H1 (cell line): ENCODE data around the gene CCDC12. TPM values are rescaled to one million over a fixed set of nuclear protein-coding genes. Genes with fewer than 3 reads are reported as not detected.

Experiments used
- CTCF ChIA-PET: fragments of 300-600 bp; sonication (Branson Sonifier 250); formaldehyde crosslinking; loops from one replicate; lab custom pipeline; 2021; ENCODE audit not compliant: partially characterized antibody; lab: Charles Lee
- POLR2A ChIA-PET: fragments of 300-600 bp; sonication (Branson Sonifier 250); formaldehyde crosslinking; loops from one replicate; lab custom pipeline; 2021; ENCODE audit warnings: inconsistent platforms; ENCODE audit not compliant: partially characterized antibody; lab: Charles Lee
- DNase-seq, 2 experiments: peaks; one replicate each; pipeline versions ENCODE4 v3.0.0 to v3.0.0-alpha.2; 2010 to 2022; ENCODE audit warnings: low spot score in 2 of 2, low read depth in 1 of 2, mixed read lengths in 1 of 2
- FAIRE-seq: peaks from 2 replicates; lab custom pipeline; 2011; peaks lifted over from hg19 to GRCh38; lab: Jason Lieb, UNC
- H2AFZ ChIP-seq: 2 replicates; pipeline ENCODE4 v1.8.1; 2012; ENCODE audit warnings: low read length, inconsistent platforms
- H2AK5ac ChIP-seq: 2 replicates; pipeline ENCODE4 v1.6.1; 2013; ENCODE audit warnings: low read depth, low read length
- H2BK120ac ChIP-seq: replicated peaks from 2 replicates; pipeline ENCODE3; 2013; ENCODE audit warnings: low read depth, low read length, inconsistent platforms
- H2BK12ac ChIP-seq: 2 replicates; pipeline ENCODE4 v1.6.1; 2013; ENCODE audit warnings: low read depth, low read length
- H2BK15ac ChIP-seq: 2 replicates; pipeline ENCODE4 v1.6.1; 2013; ENCODE audit warnings: low read length
- H2BK20ac ChIP-seq: 2 replicates; pipeline ENCODE4 v1.6.1; 2013; ENCODE audit warnings: low read length
- H2BK5ac ChIP-seq: 2 replicates; pipeline ENCODE4 v1.6.1; 2013; ENCODE audit warnings: low read depth, low read length
- H3K14ac ChIP-seq: 2 replicates; pipeline ENCODE4 v1.6.1; 2013; ENCODE audit warnings: inconsistent platforms; ENCODE audit not compliant: insufficient read length
- H3K18ac ChIP-seq: 2 replicates; pipeline ENCODE4 v1.6.1; 2013; ENCODE audit warnings: low read length; ENCODE audit errors: extremely low read depth
- H3K23ac ChIP-seq: 2 replicates; pipeline ENCODE4 v1.6.1; 2013; ENCODE audit warnings: inconsistent platforms; ENCODE audit not compliant: insufficient read length
- H3K23me2 ChIP-seq: 2 replicates; pipeline ENCODE4 v1.6.1; 2013; ENCODE audit warnings: low read depth, low read length
- H3K27ac ChIP-seq: 2 replicates; pipeline ENCODE4 v1.6.1; 2011; ENCODE audit warnings: low read depth, low read length, inconsistent platforms
- H3K27me3 ChIP-seq, 4 experiments: replicated peaks in 1 of 4; 1 replicate in 1 of 4; 2 replicates in 3 of 4; pipeline versions ENCODE4 v1.6.1 to v1.8.1; 2011 to 2013; ENCODE audit warnings: low read length in 3 of 4, mild to moderate bottlenecking in 3 of 4, inconsistent platforms in 2 of 4, mixed read lengths in 2 of 4, moderate library complexity in 1 of 4; ENCODE audit not compliant: control insufficient read depth in 3 of 4, insufficient read depth in 3 of 4; ENCODE audit errors: extremely low read depth in 1 of 4
- H3K36me3 ChIP-seq, 4 experiments: 2 replicates each; pipeline versions ENCODE4 v1.6.1 to v1.8.1; 2011 to 2013; ENCODE audit warnings: mild to moderate bottlenecking in 4 of 4, low read length in 3 of 4, moderate library complexity in 2 of 4, control low read depth in 1 of 4, inconsistent platforms in 1 of 4; ENCODE audit not compliant: insufficient read depth in 4 of 4, control insufficient read depth in 2 of 4
- H3K4ac ChIP-seq: replicated peaks from 2 replicates; pipeline ENCODE3; 2013; ENCODE audit warnings: low read length, low read depth, mixed read lengths, inconsistent platforms; ENCODE audit not compliant: insufficient read length
- H3K4me1 ChIP-seq, 4 experiments: replicated peaks in 1 of 4; 1 replicate in 1 of 4; 2 replicates in 3 of 4; pipeline versions ENCODE4 v1.6.1 to v1.8.1; 2011 to 2013; ENCODE audit warnings: low read length in 3 of 4, inconsistent platforms in 2 of 4, mixed read lengths in 1 of 4; ENCODE audit not compliant: insufficient read depth in 4 of 4, control insufficient read depth in 3 of 4
- H3K4me2 ChIP-seq, 2 experiments: 2 replicates each; pipeline versions ENCODE4 v1.6.1 to v1.8.1; 2011 to 2013; ENCODE audit warnings: low read depth in 2 of 2, low read length in 2 of 2, control low read depth in 1 of 2, inconsistent platforms in 1 of 2, mild to moderate bottlenecking in 1 of 2; ENCODE audit not compliant: insufficient read depth in 1 of 2
- H3K4me3 ChIP-seq, 4 experiments: fragments of 200-600, 300-600 bp in 1 of 4; sonication (generic), shearing (Covaris generic), sonication (Bioruptor Twin) in 1 of 4; 2 replicates each; pipeline versions ENCODE4 v1.5.1 to v1.8.1; 2011 to 2016; ENCODE audit warnings: low read length in 4 of 4, low read depth in 3 of 4, control low read depth in 2 of 4, inconsistent platforms in 2 of 4, mild to moderate bottlenecking in 2 of 4, mixed read lengths in 1 of 4, moderate library complexity in 1 of 4; ENCODE audit not compliant: insufficient read depth in 2 of 4; ENCODE audit errors: extremely low read depth in 1 of 4
- H3K56ac ChIP-seq: replicated peaks from 2 replicates; pipeline ENCODE3; 2013; ENCODE audit warnings: low read depth, mild to moderate bottlenecking, mixed read lengths, low read length, inconsistent platforms; ENCODE audit not compliant: insufficient read length
- H3K79me1 ChIP-seq: 2 replicates; pipeline ENCODE4 v1.6.1; 2013; ENCODE audit warnings: low read depth, low read length, control low read depth
- H3K79me2 ChIP-seq, 2 experiments: 2 replicates each; pipeline versions ENCODE4 v1.6.1 to v1.8.1; 2012 to 2013; ENCODE audit warnings: low read length in 2 of 2, mild to moderate bottlenecking in 2 of 2, inconsistent platforms in 1 of 2; ENCODE audit not compliant: insufficient read depth in 2 of 2, control insufficient read depth in 1 of 2
- H3K9ac ChIP-seq, 4 experiments: replicated peaks in 1 of 4; 1 replicate in 1 of 4; 2 replicates in 3 of 4; pipeline versions ENCODE4 v1.6.1 to v1.8.1; 2011 to 2013; ENCODE audit warnings: low read depth in 3 of 4, low read length in 3 of 4, control low read depth in 2 of 4, mild to moderate bottlenecking in 2 of 4, moderate library complexity in 2 of 4, inconsistent platforms in 1 of 4; ENCODE audit errors: extremely low read depth in 1 of 4
- H3K9me3 ChIP-seq, 2 experiments: 2 replicates each; pipeline versions ENCODE4 v1.6.1 to v1.8.1; 2012 to 2013; ENCODE audit warnings: mild to moderate bottlenecking in 2 of 2, moderate library complexity in 2 of 2, control low read depth in 1 of 2, inconsistent platforms in 1 of 2, low read depth in 1 of 2, low read length in 1 of 2, mixed read lengths in 1 of 2; ENCODE audit not compliant: insufficient read depth in 2 of 2
- H4K20me1 ChIP-seq, 2 experiments: replicated peaks in 1 of 2; 2 replicates each; pipeline versions ENCODE3 to v1.8.1; 2011 to 2013; ENCODE audit warnings: inconsistent platforms in 2 of 2, low read length in 2 of 2, mild to moderate bottlenecking in 1 of 2; ENCODE audit not compliant: insufficient read depth in 2 of 2, control insufficient read depth in 1 of 2
- H4K5ac ChIP-seq: 2 replicates; pipeline ENCODE4 v1.6.1; 2013; ENCODE audit warnings: low read length, low read depth, mixed read lengths, inconsistent platforms; ENCODE audit not compliant: insufficient read length
- H4K8ac ChIP-seq: 2 replicates; pipeline ENCODE4 v1.8.0; 2013; ENCODE audit warnings: mild to moderate bottlenecking, moderate library complexity, low read length, inconsistent platforms; ENCODE audit not compliant: insufficient read depth; ENCODE audit errors: extremely low read depth
- H4K91ac ChIP-seq: replicated peaks from 2 replicates; pipeline ENCODE3; 2013; ENCODE audit warnings: low read length, mixed read lengths, inconsistent platforms; ENCODE audit not compliant: insufficient read length
- EP300 ChIP-seq, 2 experiments: IDR thresholded peaks; 1 replicate in 1 of 2; 2 replicates in 1 of 2; pipeline ENCODE4 v1.6.1; 2011 to 2012; ENCODE audit warnings: low read depth in 2 of 2, low read length in 2 of 2, mild to moderate bottlenecking in 2 of 2, borderline replicate concordance in 1 of 2, inconsistent platforms in 1 of 2, moderate library complexity in 1 of 2
- GABPA ChIP-seq: IDR thresholded peaks from 2 replicates; pipeline ENCODE4 v1.6.1; 2011; ENCODE audit warnings: mild to moderate bottlenecking, low read length, moderate library complexity, borderline replicate concordance; ENCODE audit not compliant: insufficient read depth
- PHF8 ChIP-seq: fragments of 200-600 bp; sonication (generic); conservative IDR thresholded peaks from 2 replicates; pipeline ENCODE4 v1.7.1; 2012; ENCODE audit warnings: low read depth, mild to moderate bottlenecking, inconsistent platforms, low read length, moderate library complexity
- polyA plus RNA-seq, 7 experiments: library from polyadenylated mRNA; depleted of rRNA in 3 of 7; stranded (reverse) in 5 of 7; unstranded in 2 of 7; fragments of >200 nt in 5 of 7; fragments of 200-250 nt in 2 of 7; gene quantifications; 1 replicate in 5 of 7; 2 replicates in 1 of 7; 4 replicates in 1 of 7; pipeline versions ENCODE4 v1.2.1 to v1.2.3, GENCODE V29; 2011 to 2013; ENCODE audit warnings: missing spikeins in 2 of 7, mixed read lengths in 2 of 7
- total RNA-seq: library from RNA; stranded (reverse); fragmentation: NEBNext Ultra II Directional; extraction: Animal tissue kit (Norgen Biotek cat#: 25700); gene quantifications from 2 replicates; pipeline ENCODE4 v1.2.1, GENCODE V29; 2021
- TF ChIP-seq, protein P1 (sequence below), 3 experiments: IDR thresholded peaks; 1 replicate in 2 of 3; 2 replicates in 1 of 3; pipeline versions ENCODE4 v1.5.1 to v1.6.1; 2011; ENCODE audit warnings: low read length in 3 of 3, mild to moderate bottlenecking in 3 of 3, inconsistent platforms in 2 of 3, low read depth in 1 of 3, moderate library complexity in 1 of 3; ENCODE audit not compliant: insufficient read depth in 1 of 3; ENCODE audit errors: control extremely low read depth in 1 of 3

CCDC12 gene
- total and polyA plus RNA-seq, 2 of the 8 experiments (the other 6 are each of a cell fraction or from before 2014, with no cell fraction given) = 29.5 to 41.3 TPM

DNA sequence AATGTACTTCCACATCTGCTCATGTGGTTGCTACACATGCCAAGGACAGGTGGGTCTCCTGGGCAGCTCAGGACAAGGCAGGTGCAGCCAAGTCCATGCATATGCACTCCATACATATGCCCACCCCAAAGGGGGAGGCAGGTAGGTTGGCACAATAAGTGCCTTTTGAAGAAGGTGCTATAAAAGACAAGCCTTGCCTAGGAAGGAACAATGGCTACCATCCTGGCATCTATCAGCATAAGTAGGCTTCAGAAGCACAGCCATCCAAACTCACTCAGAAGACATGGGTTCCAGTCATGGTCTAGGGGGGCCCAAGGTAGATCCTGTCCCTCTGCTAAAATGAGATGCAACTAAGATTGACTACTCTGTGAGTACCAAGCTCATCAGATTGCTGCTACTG is 37.5 kb upstream of the CCDC12 start:
- Histone ChIP-seq H3K14ac (no peak overlapping the region), H3K9me3 (no peaks in the 10 kb centered on the region), H4K5ac (no peak overlapping the region), H3K79me2 (no peaks in the 10 kb centered on the region), H3K18ac (no peak overlapping the region), H3K56ac (no peak overlapping the region), H2AFZ (no peak overlapping the region), H4K20me1 (no peaks in the 10 kb centered on the region), H2BK20ac (no peak overlapping the region), H2AK5ac (no peak overlapping the region), H2BK5ac (peak overlapping the region; percentile 15; the same call in 1 of the 2 replicates), H3K36me3 (peaks cover 0 to 23% (median 13%) of the 10 kb centered on the region in 4 experiments; a peak in 5 of 8 replicates), H2BK12ac (no peak overlapping the region), H3K23ac (no peak overlapping the region), H3K4me1 (peaks cover 2 to 9% (median 5%) of the 10 kb centered on the region in 4 experiments), H3K4me3 (no peak overlapping the region), H3K4me2 (no peak overlapping the region), H3K27ac (no peak overlapping the region), H3K9ac (no peak overlapping the region), H4K8ac (no peak overlapping the region), H3K4ac (no peak overlapping the region), H2BK120ac (no peak overlapping the region), H4K91ac (no peak overlapping the region), H3K79me1 (no peaks in the 10 kb centered on the region; the same call in 1 of the 2 replicates)
- DNase-seq = no peak
- CTCF ChIA-PET = interaction anchor here (0.5 to 1.1 kb wide), 3 partner anchors 8 to 81 kb away, joined by 3 to 4 read pairs (median 3); no protein-coding TSS in a partner anchor
- POLR2A ChIA-PET = no interaction called here
- TF ChIP-seq PHF8 = no peak
- TF ChIP-seq, protein P1, sequence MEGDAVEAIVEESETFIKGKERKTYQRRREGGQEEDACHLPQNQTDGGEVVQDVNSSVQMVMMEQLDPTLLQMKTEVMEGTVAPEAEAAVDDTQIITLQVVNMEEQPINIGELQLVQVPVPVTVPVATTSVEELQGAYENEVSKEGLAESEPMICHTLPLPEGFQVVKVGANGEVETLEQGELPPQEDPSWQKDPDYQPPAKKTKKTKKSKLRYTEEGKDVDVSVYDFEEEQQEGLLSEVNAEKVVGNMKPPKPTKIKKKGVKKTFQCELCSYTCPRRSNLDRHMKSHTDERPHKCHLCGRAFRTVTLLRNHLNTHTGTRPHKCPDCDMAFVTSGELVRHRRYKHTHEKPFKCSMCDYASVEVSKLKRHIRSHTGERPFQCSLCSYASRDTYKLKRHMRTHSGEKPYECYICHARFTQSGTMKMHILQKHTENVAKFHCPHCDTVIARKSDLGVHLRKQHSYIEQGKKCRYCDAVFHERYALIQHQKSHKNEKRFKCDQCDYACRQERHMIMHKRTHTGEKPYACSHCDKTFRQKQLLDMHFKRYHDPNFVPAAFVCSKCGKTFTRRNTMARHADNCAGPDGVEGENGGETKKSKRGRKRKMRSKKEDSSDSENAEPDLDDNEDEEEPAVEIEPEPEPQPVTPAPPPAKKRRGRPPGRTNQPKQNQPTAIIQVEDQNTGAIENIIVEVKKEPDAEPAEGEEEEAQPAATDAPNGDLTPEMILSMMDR (IDR thresholded peaks at IDR 0.05; ENCODE audit: control extremely low read depth in 1 of 3, insufficient read depth in 1 of 3, low read depth in 1 of 3, low read length in 3 of 3) = no peak
- TF ChIP-seq EP300 (IDR thresholded peaks at IDR 0.05; ENCODE audit: borderline replicate concordance in 1 of 2, low read depth in 2 of 2, low read length in 2 of 2) = no peak
- TF ChIP-seq GABPA = no peak
- TF ChIP-seq, all 59 proteins: peak for 0
- H3K27me3 ChIP-seq = no peaks in the 10 kb centered on the region
- FAIRE-seq = no peak
- H2BK15ac ChIP-seq = no peak overlapping the region
- H3K23me2 ChIP-seq = peaks cover 3% of the 10 kb centered on the region; the same call in 1 of the 2 replicates
